ENCODE measurements around the gene TECPR2.
"Not testable (repeated sequence)": the region's sequence is repeated elsewhere in the genome, so short reads cannot be mapped to it uniquely, and the experiment has no call there.

Gene TECPR2

DNA sequence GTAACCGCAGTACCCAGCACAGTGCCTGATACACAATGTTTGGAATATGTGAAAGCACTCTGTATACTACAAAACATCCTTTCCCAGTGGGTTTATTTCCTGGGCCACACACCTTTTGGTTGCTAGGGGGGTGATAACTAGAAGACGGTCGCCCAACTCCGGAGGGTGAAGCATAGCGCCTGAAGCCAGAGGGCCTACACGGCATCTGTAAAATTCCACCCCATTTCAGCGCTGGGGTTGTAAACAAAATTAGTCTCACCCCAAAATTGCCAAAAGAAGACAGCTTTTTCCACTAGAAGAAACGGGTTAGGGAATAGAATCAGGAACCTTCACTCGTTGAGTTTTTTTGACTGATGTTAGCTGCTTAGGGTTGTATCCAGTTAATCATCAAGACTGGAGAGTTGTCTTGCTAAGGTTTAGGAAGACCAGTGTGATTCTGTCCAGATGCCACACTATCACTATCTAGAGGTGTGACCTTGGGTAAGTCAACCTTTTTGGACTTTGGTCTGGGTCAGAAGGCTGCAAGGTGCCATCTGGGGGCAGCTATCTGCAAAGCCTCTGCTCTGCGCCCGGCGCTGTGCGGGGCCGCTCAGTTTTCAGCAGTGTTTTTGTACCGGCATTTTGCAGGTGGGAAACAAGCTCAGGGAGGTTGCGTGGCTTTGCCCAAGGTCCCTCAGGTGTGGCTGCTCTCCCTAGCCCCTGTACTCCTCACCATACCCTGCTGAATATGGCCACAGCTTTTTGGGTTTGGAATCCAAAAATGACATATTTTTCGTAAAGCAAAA lies 41.9 kb upstream of the TECPR2 start:
- no peaks in the 10 kb centered on the region for H3K36me3 ChIP-seq (ENCODE audit: control insufficient read depth, insufficient read depth, low read length)
- peaks cover 4% of the 10 kb centered on the region for H3K27me3 ChIP-seq (ENCODE audit: control insufficient read depth, insufficient read depth, low read length)
- no peaks in the 10 kb centered on the region for H3K9me3 ChIP-seq (ENCODE audit: control insufficient read depth, insufficient read depth, low read length)
- peak overlapping the region; percentile 91 for H3K4me3 ChIP-seq (ENCODE audit: low read depth, low read length)
- H3K9ac ChIP-seq (ENCODE audit: low read depth, low read length), result no peak overlapping the region
- H3K4me1 ChIP-seq (ENCODE audit: control insufficient read depth, insufficient read depth, low read length), result peaks cover 9% of the 10 kb centered on the region

GRCh38 chr14:102321456-102322422 lies 41.0 kb upstream of the TECPR2 start:
- peaks cover 9% of the 10 kb centered on the region for H3K4me1 ChIP-seq (ENCODE audit: control insufficient read depth, insufficient read depth, low read length)
- no peak overlapping the region for H3K4me3 ChIP-seq (ENCODE audit: low read depth, low read length)
- H3K9ac ChIP-seq (ENCODE audit: low read depth, low read length), result no peak overlapping the region
- H3K27me3 ChIP-seq (ENCODE audit: control insufficient read depth, insufficient read depth, low read length), result peaks cover 2% of the 10 kb centered on the region
- no peaks in the 10 kb centered on the region for H3K9me3 ChIP-seq (ENCODE audit: control insufficient read depth, insufficient read depth, low read length)
- H3K36me3 ChIP-seq (ENCODE audit: control insufficient read depth, insufficient read depth, low read length), result no peaks in the 10 kb centered on the region

DNA sequence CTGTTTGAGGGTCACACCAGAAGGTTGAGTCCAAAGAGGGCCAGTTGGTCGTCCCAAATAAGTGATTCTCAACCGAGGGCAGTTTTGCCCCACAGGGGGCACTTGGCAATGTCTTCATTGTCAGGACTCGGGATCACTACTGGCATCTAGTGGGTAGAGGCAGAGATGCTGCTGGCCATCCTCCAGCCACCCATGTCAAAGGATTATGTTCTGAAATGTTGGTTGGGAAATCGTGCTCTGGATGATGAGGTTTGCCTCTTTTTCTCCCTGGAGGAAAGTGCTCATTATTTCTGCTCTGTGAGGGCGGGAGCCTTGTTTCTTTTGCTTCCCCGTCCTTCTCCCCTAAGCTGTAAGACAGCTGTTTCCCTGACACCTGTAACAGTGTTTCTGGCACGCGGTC lies 39.6 kb upstream of the TECPR2 start:
- no peak overlapping the region for H3K4me3 ChIP-seq (ENCODE audit: low read depth, low read length)
- no peak overlapping the region for H3K9ac ChIP-seq (ENCODE audit: low read depth, low read length)
- H3K9me3 ChIP-seq (ENCODE audit: control insufficient read depth, insufficient read depth, low read length), result no peaks in the 10 kb centered on the region
- H3K4me1 ChIP-seq (ENCODE audit: control insufficient read depth, insufficient read depth, low read length), result peaks cover 6% of the 10 kb centered on the region
- H3K27me3 ChIP-seq (ENCODE audit: control insufficient read depth, insufficient read depth, low read length), result peaks cover 2% of the 10 kb centered on the region
- no peaks in the 10 kb centered on the region for H3K36me3 ChIP-seq (ENCODE audit: control insufficient read depth, insufficient read depth, low read length)

DNA sequence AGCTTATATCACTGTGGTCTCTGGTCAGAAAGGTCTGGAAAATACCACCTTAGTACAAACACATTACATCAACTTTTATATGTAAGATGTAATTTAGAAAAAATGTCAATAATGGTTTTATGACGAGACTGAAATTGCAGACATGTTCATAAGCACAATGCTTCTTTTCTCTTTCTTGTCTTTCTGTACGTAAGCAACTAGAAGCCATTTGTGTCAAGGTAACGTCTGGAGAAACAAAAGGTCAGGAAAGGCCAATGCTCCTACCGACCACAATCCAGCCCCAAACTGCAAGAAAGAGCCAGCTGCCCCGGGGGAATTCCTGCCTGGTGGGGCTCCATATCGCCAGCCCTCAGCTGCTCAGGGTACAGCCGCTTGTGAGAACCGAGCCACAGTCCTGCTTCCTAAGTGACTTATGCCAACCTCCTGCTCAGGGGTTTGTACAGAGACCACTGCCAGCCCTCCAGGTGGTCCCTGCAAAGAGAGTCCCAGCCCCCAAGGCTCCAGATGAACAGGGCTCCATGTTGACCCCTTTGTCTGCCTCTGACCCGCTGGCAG lies 36.9 kb upstream of the TECPR2 start:
- Histone ChIP-seq H3K9ac (ENCODE audit: low read depth, low read length) (no peak overlapping the region), H3K4me3 (ENCODE audit: low read depth, low read length) (no peak overlapping the region), H3K4me1 (ENCODE audit: control insufficient read depth, insufficient read depth, low read length) (no peaks in the 10 kb centered on the region), H3K36me3 (ENCODE audit: control insufficient read depth, insufficient read depth, low read length) (no peaks in the 10 kb centered on the region), H3K27me3 (ENCODE audit: control insufficient read depth, insufficient read depth, low read length) (no peaks in the 10 kb centered on the region), H3K9me3 (ENCODE audit: control insufficient read depth, insufficient read depth, low read length) (no peaks in the 10 kb centered on the region)

- Histone ChIP-seq H3K27me3 (ENCODE audit: control insufficient read depth, insufficient read depth, low read length) (no peaks in the 10 kb centered on the region), H3K9ac (ENCODE audit: low read depth, low read length) (no peak overlapping the region), H3K9me3 (ENCODE audit: control insufficient read depth, insufficient read depth, low read length) (no peaks in the 10 kb centered on the region), H3K4me1 (ENCODE audit: control insufficient read depth, insufficient read depth, low read length) (no peaks in the 10 kb centered on the region), H3K36me3 (ENCODE audit: control insufficient read depth, insufficient read depth, low read length) (peaks cover under 1% of the 10 kb centered on the region), H3K4me3 (ENCODE audit: low read depth, low read length) (no peak overlapping the region)
Observed at GRCh38 chr14:102326583-102326982, 36.2 kb upstream of the TECPR2 start.

DNA sequence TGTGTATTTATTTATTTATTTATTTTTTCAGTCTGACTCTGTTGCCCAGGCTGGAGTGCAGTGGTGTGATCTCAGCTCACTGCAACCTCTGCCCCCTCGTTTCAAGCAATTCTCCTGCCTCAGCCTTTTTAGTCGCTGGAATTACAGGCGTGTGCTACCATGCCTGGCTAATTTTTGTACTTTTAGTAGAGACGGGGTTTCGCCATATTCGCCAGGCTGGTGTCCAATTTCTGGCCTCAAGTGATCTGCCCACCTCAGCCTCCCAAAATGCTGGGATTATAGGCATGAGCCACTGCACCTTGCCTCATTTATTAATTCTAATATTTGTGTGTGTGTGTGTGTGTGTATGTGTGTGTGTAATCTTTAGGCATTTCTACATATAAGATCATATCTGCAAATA lies 33.4 kb upstream of the TECPR2 start:
- H3K27me3 ChIP-seq (ENCODE audit: control insufficient read depth, insufficient read depth, low read length); H3K4me3 ChIP-seq (ENCODE audit: low read depth, low read length); H3K9me3 ChIP-seq (ENCODE audit: control insufficient read depth, insufficient read depth, low read length); H3K36me3 ChIP-seq (ENCODE audit: control insufficient read depth, insufficient read depth, low read length); H3K4me1 ChIP-seq (ENCODE audit: control insufficient read depth, insufficient read depth, low read length); H3K9ac ChIP-seq (ENCODE audit: low read depth, low read length): not testable (repeated sequence)

GRCh38 chr14:102330806-102331205 lies 31.9 kb upstream of the TECPR2 start:
- Histone ChIP-seq H3K9ac (ENCODE audit: low read depth, low read length) (no peak overlapping the region), H3K36me3 (ENCODE audit: control insufficient read depth, insufficient read depth, low read length) (peaks cover 2% of the 10 kb centered on the region), H3K27me3 (ENCODE audit: control insufficient read depth, insufficient read depth, low read length) (no peaks in the 10 kb centered on the region), H3K4me1 (ENCODE audit: control insufficient read depth, insufficient read depth, low read length) (no peaks in the 10 kb centered on the region), H3K4me3 (ENCODE audit: low read depth, low read length) (no peak overlapping the region), H3K9me3 (ENCODE audit: control insufficient read depth, insufficient read depth, low read length) (no peaks in the 10 kb centered on the region)

- Histone ChIP-seq H3K4me3 (ENCODE audit: low read depth, low read length) (no peak overlapping the region), H3K36me3 (ENCODE audit: control insufficient read depth, insufficient read depth, low read length) (peaks cover 4% of the 10 kb centered on the region), H3K4me1 (ENCODE audit: control insufficient read depth, insufficient read depth, low read length) (no peaks in the 10 kb centered on the region), H3K9me3 (ENCODE audit: control insufficient read depth, insufficient read depth, low read length) (no peaks in the 10 kb centered on the region), H3K27me3 (ENCODE audit: control insufficient read depth, insufficient read depth, low read length) (no peaks in the 10 kb centered on the region), H3K9ac (ENCODE audit: low read depth, low read length) (no peak overlapping the region)
Observed at GRCh38 chr14:102333390-102333789, 29.4 kb upstream of the TECPR2 start.

DNA sequence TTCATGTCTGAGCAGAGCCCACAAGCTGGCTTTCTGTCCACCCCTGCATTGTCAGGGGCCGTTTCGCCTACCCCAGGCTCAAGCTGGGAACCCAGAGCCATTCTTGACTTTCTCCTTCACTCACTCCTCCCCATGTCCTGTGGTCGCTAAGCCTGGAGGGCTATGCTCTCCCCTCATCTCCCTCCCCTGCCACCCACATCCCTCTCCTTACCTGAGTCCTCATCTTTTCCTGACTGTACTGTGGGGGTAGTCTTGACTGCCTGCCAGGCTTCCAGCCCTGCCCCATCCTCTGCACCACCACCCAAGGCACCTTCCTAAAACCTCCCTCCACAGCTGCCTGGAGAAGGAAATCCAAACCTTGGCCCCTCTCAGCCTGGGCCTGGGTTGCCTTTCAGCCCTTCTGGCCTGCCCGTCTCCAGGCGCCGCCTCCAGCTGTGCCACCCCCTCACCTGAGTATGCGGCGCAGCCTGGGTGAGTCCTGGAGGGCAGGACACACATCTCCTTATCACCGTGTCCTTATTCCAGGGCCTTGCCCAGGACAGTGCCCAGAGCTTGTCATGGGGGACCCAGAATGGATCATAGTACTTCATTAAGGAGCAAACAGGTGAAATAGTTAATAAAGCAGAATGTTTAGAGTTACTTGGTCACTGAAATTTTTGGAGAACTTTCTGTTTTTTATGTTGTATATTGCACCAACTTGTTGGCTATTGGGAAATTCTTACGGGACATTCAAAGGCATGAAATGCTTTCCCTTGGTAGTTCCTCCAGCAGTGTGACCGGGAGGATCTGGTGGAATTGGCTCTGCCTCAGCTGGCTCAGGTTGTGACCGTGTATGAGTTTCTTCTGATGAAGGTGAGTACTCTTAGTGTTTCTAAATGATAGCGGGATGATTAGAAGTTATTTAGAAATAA lies 28.7 kb upstream of the TECPR2 start:
- Histone ChIP-seq H3K4me1 (ENCODE audit: control insufficient read depth, insufficient read depth, low read length) (no peaks in the 10 kb centered on the region), H3K4me3 (ENCODE audit: low read depth, low read length) (no peak overlapping the region), H3K9ac (ENCODE audit: low read depth, low read length) (no peak overlapping the region), H3K9me3 (ENCODE audit: control insufficient read depth, insufficient read depth, low read length) (no peaks in the 10 kb centered on the region), H3K27me3 (ENCODE audit: control insufficient read depth, insufficient read depth, low read length) (no peaks in the 10 kb centered on the region), H3K36me3 (ENCODE audit: control insufficient read depth, insufficient read depth, low read length) (peaks cover 9% of the 10 kb centered on the region)

DNA sequence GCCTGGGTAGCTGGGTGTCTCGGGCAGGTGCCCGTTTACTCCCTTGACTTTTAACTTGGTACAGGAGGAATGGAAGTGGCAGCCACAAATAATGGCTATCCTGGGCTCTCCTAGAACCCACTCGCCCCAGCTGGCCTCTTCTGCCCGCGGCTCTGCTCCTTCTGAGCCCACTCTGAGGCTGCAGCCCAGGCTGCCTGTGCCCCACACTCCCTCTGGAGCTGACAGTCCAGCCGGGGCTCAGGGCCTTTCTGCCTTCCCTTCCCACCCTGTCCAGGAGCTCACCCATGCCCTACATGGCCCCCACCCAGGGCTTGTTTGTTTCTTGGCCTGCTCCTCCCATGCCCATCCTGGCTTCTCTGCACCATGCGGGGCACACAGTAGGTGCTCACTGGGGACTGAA lies 27.6 kb upstream of the TECPR2 start:
- Histone ChIP-seq H3K36me3 (ENCODE audit: control insufficient read depth, insufficient read depth, low read length) (peaks cover 10% of the 10 kb centered on the region), H3K27me3 (ENCODE audit: control insufficient read depth, insufficient read depth, low read length) (no peaks in the 10 kb centered on the region), H3K4me3 (ENCODE audit: low read depth, low read length) (no peak overlapping the region), H3K4me1 (ENCODE audit: control insufficient read depth, insufficient read depth, low read length) (no peaks in the 10 kb centered on the region), H3K9me3 (ENCODE audit: control insufficient read depth, insufficient read depth, low read length) (no peaks in the 10 kb centered on the region), H3K9ac (ENCODE audit: low read depth, low read length) (peak overlapping the region; percentile 24)

DNA sequence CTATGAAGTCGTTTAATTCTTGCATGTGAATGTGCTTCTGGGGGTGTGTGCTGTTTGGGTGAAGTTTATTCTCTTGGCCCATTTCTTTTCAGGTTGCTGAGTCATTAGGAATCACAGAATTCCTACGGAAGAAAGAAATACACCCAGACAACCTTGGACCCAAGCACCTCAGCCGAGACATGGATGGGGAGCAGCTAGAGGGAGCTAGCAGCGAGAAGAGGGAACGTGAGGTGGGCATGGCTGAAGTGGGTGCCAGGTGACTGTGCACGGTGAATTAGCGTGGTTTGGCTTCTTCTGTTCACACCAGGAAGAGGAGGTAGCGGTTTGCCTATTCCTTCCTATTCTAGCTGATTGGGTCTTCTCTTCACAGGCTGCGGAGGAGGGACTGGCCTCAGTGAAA lies 24.0 kb upstream of the TECPR2 start:
- H3K9me3 ChIP-seq (ENCODE audit: control insufficient read depth, insufficient read depth, low read length), result no peaks in the 10 kb centered on the region
- H3K4me1 ChIP-seq (ENCODE audit: control insufficient read depth, insufficient read depth, low read length), result no peaks in the 10 kb centered on the region
- no peak overlapping the region for H3K4me3 ChIP-seq (ENCODE audit: low read depth, low read length)
- no peak overlapping the region for H3K9ac ChIP-seq (ENCODE audit: low read depth, low read length)
- no peaks in the 10 kb centered on the region for H3K27me3 ChIP-seq (ENCODE audit: control insufficient read depth, insufficient read depth, low read length)
- peaks cover 19% of the 10 kb centered on the region for H3K36me3 ChIP-seq (ENCODE audit: control insufficient read depth, insufficient read depth, low read length)
